ENCODE results near the gene C19orf53.

DNA sequence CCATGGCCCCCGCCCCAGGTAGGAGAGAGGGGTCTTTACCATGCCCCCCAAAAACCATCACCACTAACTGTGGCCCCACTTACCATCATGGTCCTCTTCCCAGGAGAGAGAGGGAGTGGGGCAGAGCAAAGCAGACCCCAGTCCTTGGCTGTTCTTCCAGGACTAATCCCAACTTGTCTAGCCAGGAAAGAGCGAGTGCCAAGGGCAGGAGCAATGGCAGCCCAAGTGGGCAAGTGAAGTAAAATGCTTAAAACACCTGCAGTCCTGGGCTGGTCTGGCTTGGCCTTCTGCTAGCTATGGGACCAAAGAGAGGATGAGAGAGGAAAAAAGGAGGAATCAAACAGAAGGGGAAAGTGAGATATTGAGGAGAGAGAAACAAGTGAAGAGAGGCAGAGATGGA lies 38.9 kb downstream of the C19orf53 start:
- TF ChIP-seq, protein P1, sequence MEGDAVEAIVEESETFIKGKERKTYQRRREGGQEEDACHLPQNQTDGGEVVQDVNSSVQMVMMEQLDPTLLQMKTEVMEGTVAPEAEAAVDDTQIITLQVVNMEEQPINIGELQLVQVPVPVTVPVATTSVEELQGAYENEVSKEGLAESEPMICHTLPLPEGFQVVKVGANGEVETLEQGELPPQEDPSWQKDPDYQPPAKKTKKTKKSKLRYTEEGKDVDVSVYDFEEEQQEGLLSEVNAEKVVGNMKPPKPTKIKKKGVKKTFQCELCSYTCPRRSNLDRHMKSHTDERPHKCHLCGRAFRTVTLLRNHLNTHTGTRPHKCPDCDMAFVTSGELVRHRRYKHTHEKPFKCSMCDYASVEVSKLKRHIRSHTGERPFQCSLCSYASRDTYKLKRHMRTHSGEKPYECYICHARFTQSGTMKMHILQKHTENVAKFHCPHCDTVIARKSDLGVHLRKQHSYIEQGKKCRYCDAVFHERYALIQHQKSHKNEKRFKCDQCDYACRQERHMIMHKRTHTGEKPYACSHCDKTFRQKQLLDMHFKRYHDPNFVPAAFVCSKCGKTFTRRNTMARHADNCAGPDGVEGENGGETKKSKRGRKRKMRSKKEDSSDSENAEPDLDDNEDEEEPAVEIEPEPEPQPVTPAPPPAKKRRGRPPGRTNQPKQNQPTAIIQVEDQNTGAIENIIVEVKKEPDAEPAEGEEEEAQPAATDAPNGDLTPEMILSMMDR (conservative IDR thresholded peaks at IDR 0.05; ENCODE audit: low read length): no peak
- TF ChIP-seq EZH2phosphoT487 (IDR thresholded peaks at IDR 0.05; ENCODE audit: borderline replicate concordance): no peak

Data from Loucy (cell line).